Naive thymus-derived CD8-positive, alpha-beta T cell (primary cell): ENCODE measurements around the gene NSFL1C. TPM values are rescaled to one million over a fixed set of nuclear protein-coding genes. Genes with fewer than 3 reads are reported as not detected.

Experiments
- ATAC-seq, 2 donors: fragments of 150-1000 bp; cut with Tn5 transposase in 1 of 2; sonication (Bioruptor Pico), chemical (Tn5 transposase) in 1 of 2; 1 replicate in 1 of 2; 2 replicates in 1 of 2; pipeline ENCODE4 v1.10.0; 2021; ENCODE audit warnings: mild to moderate bottlenecking in 2 of 2, moderate library complexity in 2 of 2
- POLR2A ChIA-PET: fragments of 350-600 bp; sonication (Branson Sonifier 250); formaldehyde crosslinking; loops from one replicate; lab custom pipeline; 2021; ENCODE audit warnings: antibody characterized with exemption; lab: Charles Lee
- DNase-seq, 10 donors: peaks; one replicate each; pipeline versions ENCODE4 v3.0.0 to v3.0.0-alpha.2; 2020 to 2022
- H3K27ac Mint-ChIP-seq, 10 donors: one replicate each; pipeline ENCODE4 v1.8.0; 2020 to 2022; ENCODE audit warnings: mild to moderate bottlenecking in 10 of 10, mixed read lengths in 10 of 10, moderate library complexity in 4 of 10, inconsistent platforms in 1 of 10
- H3K27me3 Mint-ChIP-seq, 5 donors: one replicate each; pipeline ENCODE4 v1.8.0; 2021 to 2022; ENCODE audit warnings: mixed read lengths in 5 of 5
- H3K36me3 Mint-ChIP-seq, 3 donors: one replicate each; pipeline ENCODE4 v1.8.0; 2020 to 2022; ENCODE audit warnings: mixed read lengths in 3 of 3, mild to moderate bottlenecking in 2 of 3, inconsistent platforms in 1 of 3
- H3K4me1 Mint-ChIP-seq, 4 donors: one replicate each; pipeline ENCODE4 v1.8.0; 2021 to 2022; ENCODE audit warnings: mixed read lengths in 4 of 4
- H3K4me3 Mint-ChIP-seq, 10 donors: one replicate each; pipeline ENCODE4 v1.8.0; 2020 to 2022; ENCODE audit warnings: mild to moderate bottlenecking in 10 of 10, mixed read lengths in 10 of 10, moderate library complexity in 6 of 10, inconsistent platforms in 1 of 10
- H3K9me3 Mint-ChIP-seq, 9 donors: one replicate each; pipeline ENCODE4 v1.8.0; 2020 to 2022; ENCODE audit warnings: mixed read lengths in 9 of 9, mild to moderate bottlenecking in 3 of 9, inconsistent platforms in 1 of 9, moderate library complexity in 1 of 9
- polyA plus RNA-seq, 3 donors: library from polyadenylated mRNA; unstranded; fragments of 300-500 nt; fragmentation: Illumina TruSeq; gene quantifications; one replicate each; pipeline ENCODE4 v1.2.3, GENCODE V29; 2021
- total RNA-seq, 8 experiments: library from RNA in 2 of 8; stranded (reverse) in 2 of 8; gene quantifications; one replicate each; pipeline ENCODE4 v1.2.3 and lab custom pipeline; 2021 to 2026

Gene NSFL1C
- total and polyA plus RNA-seq, 5 experiments from 2014 or later: 68.1 to 82.8 (median 72.6) TPM

GRCh38 chr20:1478566-1478965 lies 11.9 kb upstream of the NSFL1C start:
- Mint-ChIP-seq H3K4me3 (no peak overlapping the region), H3K9me3 (no peaks in the 10 kb centered on the region), H3K4me1 (no peaks in the 10 kb centered on the region), H3K27ac (no peak overlapping the region), H3K27me3 (peaks cover 12 to 48% (median 18%) of the 10 kb centered on the region in 5 donors), H3K36me3 (no peaks in the 10 kb centered on the region)
- POLR2A ChIA-PET: no interaction called here
- no peak for ATAC-seq
- no peak for DNase-seq

GRCh38 chr20:1477896-1478490 lies 11.3 kb upstream of the NSFL1C start:
- no peaks in the 10 kb centered on the region for H3K36me3 Mint-ChIP-seq
- POLR2A ChIA-PET: no interaction called here
- H3K27ac Mint-ChIP-seq: no peak overlapping the region
- peaks cover 0 to 1% (median 0%) of the 10 kb centered on the region in 4 donors for H3K4me1 Mint-ChIP-seq
- H3K27me3 Mint-ChIP-seq: peaks cover 8 to 42% (median 14%) of the 10 kb centered on the region in 5 donors
- H3K9me3 Mint-ChIP-seq: no peaks in the 10 kb centered on the region
- DNase-seq (no peak), ATAC-seq (no peak)
- H3K4me3 Mint-ChIP-seq: no peak overlapping the region

DNA sequence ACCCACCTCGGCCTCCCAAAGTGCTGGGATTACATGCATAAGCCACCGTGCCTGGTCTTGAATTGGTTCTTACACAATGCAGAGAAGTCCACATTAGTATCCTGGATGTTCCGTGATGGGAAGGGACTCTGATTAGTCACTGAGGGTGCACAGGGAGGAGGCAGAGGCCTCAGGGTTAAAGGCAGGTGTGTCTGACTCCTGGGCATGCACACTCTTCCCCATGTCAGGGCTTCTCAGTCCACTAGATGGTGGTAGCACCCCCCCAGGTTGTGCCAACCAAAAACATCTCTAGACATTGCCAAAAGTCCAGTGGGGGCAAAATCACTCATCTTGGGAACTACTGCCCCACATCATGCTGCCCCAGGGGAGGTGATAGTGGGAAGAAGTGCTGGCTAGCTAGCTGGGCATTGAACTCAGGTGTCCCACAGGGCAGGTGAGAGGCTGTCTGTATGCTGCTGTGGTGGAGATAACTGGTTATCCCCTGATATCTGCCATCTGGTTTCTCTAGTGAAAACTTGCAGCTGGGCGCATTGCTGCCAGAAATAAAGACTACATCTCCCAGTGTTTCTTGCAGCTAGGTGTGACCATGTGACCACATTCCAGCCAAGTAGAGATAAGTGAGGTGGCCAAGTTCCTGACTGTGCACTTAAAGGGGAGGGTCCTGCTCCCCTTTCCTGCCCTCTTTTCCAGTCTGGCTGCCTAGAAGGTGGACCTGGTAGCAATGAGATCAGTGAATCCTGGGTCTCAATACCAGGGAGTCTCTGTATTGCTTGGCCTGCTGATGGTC lies 8.4 kb upstream of the NSFL1C start:
- peak in 1 of 10 donors; percentile 5 for DNase-seq
- POLR2A ChIA-PET: no interaction called here
- H3K4me3 Mint-ChIP-seq: no peak overlapping the region
- H3K27ac Mint-ChIP-seq: no peak overlapping the region
- H3K9me3 Mint-ChIP-seq: no peaks in the 10 kb centered on the region
- H3K36me3 Mint-ChIP-seq: no peaks in the 10 kb centered on the region
- peaks cover 4 to 35% (median 6%) of the 10 kb centered on the region in 5 donors for H3K27me3 Mint-ChIP-seq
- peaks cover 0 to 7% (median 0%) of the 10 kb centered on the region in 4 donors for H3K4me1 Mint-ChIP-seq
- no peak for ATAC-seq

GRCh38 chr20:1474325-1474724 lies 7.7 kb upstream of the NSFL1C start:
- DNase-seq (no peak), ATAC-seq (no peak)
- POLR2A ChIA-PET: no interaction called here
- no peak overlapping the region for H3K27ac Mint-ChIP-seq
- H3K4me3 Mint-ChIP-seq: no peak overlapping the region
- peaks cover 0 to 7% (median 0%) of the 10 kb centered on the region in 4 donors for H3K4me1 Mint-ChIP-seq
- no peaks in the 10 kb centered on the region for H3K36me3 Mint-ChIP-seq
- H3K9me3 Mint-ChIP-seq: no peaks in the 10 kb centered on the region
- peaks cover 4 to 30% (median 4%) of the 10 kb centered on the region in 5 donors for H3K27me3 Mint-ChIP-seq

GRCh38 chr20:1473246-1474220 lies 6.9 kb upstream of the NSFL1C start:
- peak overlapping the region in 2 of 10 donors; percentile 9 to 29 for H3K27ac Mint-ChIP-seq
- ATAC-seq (no peak), DNase-seq (no peak)
- POLR2A ChIA-PET: interaction anchor here (0.8 kb wide), 1 partner anchor 33 kb away, joined by 3 read pairs; no protein-coding TSS in a partner anchor
- no peaks in the 10 kb centered on the region for H3K36me3 Mint-ChIP-seq
- no peak overlapping the region for H3K4me3 Mint-ChIP-seq
- H3K27me3 Mint-ChIP-seq: peaks cover 4 to 34% (median 6%) of the 10 kb centered on the region in 5 donors
- no peaks in the 10 kb centered on the region for H3K9me3 Mint-ChIP-seq
- H3K4me1 Mint-ChIP-seq: peaks cover 0 to 7% (median 0%) of the 10 kb centered on the region in 4 donors

GRCh38 chr20:1472556-1473245 lies 6.1 kb upstream of the NSFL1C start:
- POLR2A ChIA-PET: interaction anchor here (0.8 kb wide), 1 partner anchor 32 kb away, joined by 3 read pairs; no protein-coding TSS in a partner anchor
- no peak for ATAC-seq

GRCh38 chr20:1471242-1471641 lies 4.6 kb upstream of the NSFL1C start:
- H3K9me3 Mint-ChIP-seq: no peaks in the 10 kb centered on the region
- H3K4me3 Mint-ChIP-seq: no peak overlapping the region
- H3K27me3 Mint-ChIP-seq: peaks cover 4 to 37% (median 7%) of the 10 kb centered on the region in 5 donors
- H3K27ac Mint-ChIP-seq: peak overlapping the region in 1 of 10 donors; percentile 15
- H3K4me1 Mint-ChIP-seq: peaks cover 11 to 22% (median 14%) of the 10 kb centered on the region in 4 donors
- POLR2A ChIA-PET: no interaction called here
- no peak for ATAC-seq
- no peaks in the 10 kb centered on the region for H3K36me3 Mint-ChIP-seq
- no peak for DNase-seq

More at GRCh38 chr20:1472556-1473245, 6.1 kb upstream of the NSFL1C start:
- no peaks in the 10 kb centered on the region for H3K36me3 Mint-ChIP-seq
- H3K4me3 Mint-ChIP-seq: no peak overlapping the region
- no peak for DNase-seq
- H3K9me3 Mint-ChIP-seq: no peaks in the 10 kb centered on the region
- H3K27ac Mint-ChIP-seq: peak overlapping the region in 1 of 10 donors; percentile 29
- peaks cover 4 to 38% (median 7%) of the 10 kb centered on the region in 5 donors for H3K27me3 Mint-ChIP-seq
- peaks cover 5 to 13% (median 6%) of the 10 kb centered on the region in 4 donors for H3K4me1 Mint-ChIP-seq

- Mint-ChIP-seq H3K27ac (no peak overlapping the region), H3K27me3 (peaks cover 0 to 37% (median 7%) of the 10 kb centered on the region in 5 donors), H3K36me3 (no peaks in the 10 kb centered on the region), H3K9me3 (no peaks in the 10 kb centered on the region), H3K4me1 (peaks cover 14 to 32% (median 25%) of the 10 kb centered on the region in 4 donors), H3K4me3 (no peak overlapping the region)
- DNase-seq (no peak), ATAC-seq (no peak)
- POLR2A ChIA-PET: no interaction called here
Measured at GRCh38 chr20:1469925-1470571, 3.4 kb upstream of the NSFL1C start.

GRCh38 chr20:1469306-1469905 lies 2.8 kb upstream of the NSFL1C start:
- POLR2A ChIA-PET: no interaction called here
- H3K4me3 Mint-ChIP-seq: no peak overlapping the region
- peaks cover 0 to 35% (median 7%) of the 10 kb centered on the region in 5 donors for H3K27me3 Mint-ChIP-seq
- peaks cover 0 to 3% (median 0%) of the 10 kb centered on the region in 3 donors for H3K36me3 Mint-ChIP-seq
- H3K27ac Mint-ChIP-seq: peak overlapping the region in 1 of 10 donors; percentile 52
- H3K4me1 Mint-ChIP-seq: peaks cover 16 to 38% (median 31%) of the 10 kb centered on the region in 4 donors
- no peaks in the 10 kb centered on the region for H3K9me3 Mint-ChIP-seq
- DNase-seq (no peak), ATAC-seq (no peak)

DNA sequence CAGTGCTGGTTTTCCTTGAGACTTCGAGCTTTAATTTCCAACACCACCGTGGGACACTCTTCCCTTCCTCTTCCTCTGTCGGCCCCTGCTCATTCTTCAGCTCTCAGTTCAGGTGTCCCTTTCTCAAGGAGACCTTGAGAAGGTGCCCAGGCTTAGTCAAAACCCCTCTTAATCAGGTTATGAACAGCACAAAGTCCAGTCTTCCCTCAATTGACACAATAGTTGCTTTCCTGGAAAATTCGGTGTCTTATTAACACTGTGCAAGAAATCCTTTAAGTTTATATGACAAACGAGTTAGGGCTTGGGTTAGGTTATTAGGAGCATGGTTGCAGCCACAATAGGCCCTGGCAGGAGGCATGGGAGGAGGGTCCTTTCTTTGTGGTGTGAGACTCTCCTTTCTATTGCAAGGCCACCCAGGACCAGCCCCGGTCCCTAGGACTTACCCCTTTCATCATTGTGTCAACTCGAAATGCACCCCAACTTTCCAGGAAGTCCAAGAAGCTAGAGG lies 1.5 kb upstream of the NSFL1C start:
- Mint-ChIP-seq H3K9me3 (no peaks in the 10 kb centered on the region), H3K36me3 (peaks cover 0 to 14% (median 0%) of the 10 kb centered on the region in 3 donors), H3K4me3 (peak overlapping the region in 9 of 10 donors; percentile 53 to 90 (median 81)), H3K27me3 (peaks cover 0 to 35% (median 7%) of the 10 kb centered on the region in 5 donors), H3K27ac (peak overlapping the region in 2 of 10 donors; percentile 26 to 43), H3K4me1 (peaks cover 20 to 50% (median 44%) of the 10 kb centered on the region in 4 donors)
- ATAC-seq: no peak
- DNase-seq: no peak
- POLR2A ChIA-PET: no interaction called here
